Testis (tissue), 3 donors: Measurements from ENCODE around the gene AFP. TPM values are rescaled to one million over a fixed set of nuclear protein-coding genes. Genes with fewer than 3 reads are reported as not detected.

Experiments
- DNase-seq: peaks from one replicate; pipeline ENCODE4 v3.0.0-alpha.2; 2019
- H3K27ac ChIP-seq, 2 donors: fragments of 200-600 bp; sonication (generic); one replicate each; pipeline ENCODE4 v1.5.1; 2019
- H3K27me3 ChIP-seq: fragments of 200-600 bp; sonication (generic); one replicate; pipeline ENCODE4 v1.5.1; 2019
- H3K36me3 ChIP-seq: fragments of 200-600 bp; sonication (generic); one replicate; pipeline ENCODE4 v1.5.1; 2017; ENCODE audit warnings: low read depth; ENCODE audit errors: missing control alignments
- H3K4me1 ChIP-seq: fragments of 200-600 bp; sonication (generic); one replicate; pipeline ENCODE4 v1.5.1; 2019
- H3K4me3 ChIP-seq, 2 donors: fragments of 200-600 bp; sonication (generic); one replicate each; pipeline ENCODE4 v1.5.1; 2017 to 2019
- H3K9me3 ChIP-seq: fragments of 200-600 bp; sonication (generic); one replicate; pipeline ENCODE4 v1.5.1; 2017
- CTCF ChIP-seq, 3 experiments: fragments of 450-650 bp in 2 of 3; fragments of 200-600 bp in 1 of 3; sonication (generic) in 1 of 3; IDR thresholded peaks; one replicate each; pipeline ENCODE4 v1.5.1; 2016 to 2019; ENCODE audit warnings: antibody characterized with exemption in 3 of 3, mild to moderate bottlenecking in 2 of 3, moderate library complexity in 1 of 3
- POLR2A ChIP-seq: fragments of 450-650 bp; IDR thresholded peaks from one replicate; pipeline ENCODE4 v1.6.1; 2017; ENCODE audit warnings: antibody characterized with exemption, mild to moderate bottlenecking, moderate library complexity
- WGBS, 2 donors: methylation state at CpG; one replicate each; pipeline ENCODE4 v1.1.5; 2018; 5-methylcytosine and 5-hydroxymethylcytosine counted together
- intact Hi-C: fragments of 100-400 bp; cut with DNase I; formaldehyde crosslinking; loops from one replicate; pipeline ENCODE4 v1.15.1; 2023; ENCODE audit warnings: low total_unique reads
- polyA plus RNA-seq: library from polyadenylated mRNA; stranded (reverse); fragments of 350-450 nt; fragmentation: Illumina TruSeq; extraction: RNeasy Lipid Tissue Mini Kit (QIAGEN cat#74804); gene quantifications from one replicate; pipeline ENCODE4 v1.2.3, GENCODE V29; 2014; ENCODE audit warnings: low read depth, low replicate concordance; ENCODE audit not compliant: insufficient read depth
- total RNA-seq, 2 donors: library from RNA; depleted of rRNA; stranded (reverse); fragments of >200 nt; gene quantifications; one replicate each; pipeline ENCODE4 v1.2.3, GENCODE V29; 2016

The AFP gene
- total and polyA plus RNA-seq, 3 donors from 2014 or later: 0.16 TPM; not detected in 2

- TF ChIP-seq POLR2A (no peak), CTCF (IDR thresholded peaks at IDR 0.05) (no peak)
- Histone ChIP-seq H3K4me1 (no peaks in the 10 kb centered on the region), H3K27me3 (no peaks in the 10 kb centered on the region), H3K4me3 (no peak overlapping the region), H3K9me3 (no peaks in the 10 kb centered on the region), H3K27ac (no peak overlapping the region), H3K36me3 (no peaks in the 10 kb centered on the region)
- no peak for DNase-seq
- WGBS, 2 donors: 85 to 86% methylated on average over 2 of the region's 2 CpGs
- intact Hi-C loops: no loop called here
These were observed 2.7 kb downstream of the AFP start for GRCh38 chr4:73438582-73439215.

- TF ChIP-seq CTCF (IDR thresholded peaks at IDR 0.05) (no peak), POLR2A (no peak)
- H3K27ac ChIP-seq: no peak overlapping the region
- no peaks in the 10 kb centered on the region for H3K4me1 ChIP-seq
- no peaks in the 10 kb centered on the region for H3K36me3 ChIP-seq
- intact Hi-C loops: no loop called here
- H3K27me3 ChIP-seq: no peaks in the 10 kb centered on the region
- WGBS, 2 donors: 78 to 83% methylated on average over 2 of the region's 2 CpGs
- H3K4me3 ChIP-seq: no peak overlapping the region
- DNase-seq: no peak
- H3K9me3 ChIP-seq: no peaks in the 10 kb centered on the region
These were observed 3.4 kb downstream of the AFP start for GRCh38 chr4:73439445-73439844.

GRCh38 chr4:73439991-73440390 lies 4.0 kb downstream of the AFP start:
- H3K9me3 ChIP-seq: no peaks in the 10 kb centered on the region
- H3K27ac ChIP-seq: no peak overlapping the region
- H3K4me1 ChIP-seq: no peaks in the 10 kb centered on the region
- no peaks in the 10 kb centered on the region for H3K36me3 ChIP-seq
- WGBS, 2 donors: 80 to 90% methylated on average over 3 of the region's 3 CpGs
- intact Hi-C loops: no loop called here
- no peaks in the 10 kb centered on the region for H3K27me3 ChIP-seq
- no peak for DNase-seq
- no peak overlapping the region for H3K4me3 ChIP-seq
- TF ChIP-seq CTCF (IDR thresholded peaks at IDR 0.05) (no peak), POLR2A (no peak)

- Histone ChIP-seq H3K36me3 (no peaks in the 10 kb centered on the region), H3K27ac (no peak overlapping the region), H3K4me1 (no peaks in the 10 kb centered on the region), H3K9me3 (no peaks in the 10 kb centered on the region), H3K4me3 (no peak overlapping the region), H3K27me3 (no peaks in the 10 kb centered on the region)
- DNase-seq: no peak
- TF ChIP-seq CTCF (IDR thresholded peaks at IDR 0.05): no peak
- TF ChIP-seq POLR2A: no peak
- intact Hi-C loops: no loop called here
- 65 to 84% methylated on average over 3 of the region's 3 CpGs for WGBS, 2 donors
These were observed 4.6 kb downstream of the AFP start for GRCh38 chr4:73440653-73441052.

- Histone ChIP-seq H3K9me3 (no peaks in the 10 kb centered on the region), H3K27ac (no peak overlapping the region), H3K27me3 (no peaks in the 10 kb centered on the region), H3K4me3 (no peak overlapping the region), H3K36me3 (no peaks in the 10 kb centered on the region), H3K4me1 (no peaks in the 10 kb centered on the region)
- no peak for DNase-seq
- intact Hi-C loops: no loop called here
- TF ChIP-seq POLR2A: no peak
- TF ChIP-seq CTCF (IDR thresholded peaks at IDR 0.05): no peak
- WGBS, 2 donors: 50 to 66% methylated on average over 5 of the region's 5 CpGs
These were observed 6.3 kb downstream of the AFP start for GRCh38 chr4:73442275-73442674.
